ENCODE measurements around the gene VSIR. TPM values are rescaled to one million over a fixed set of nuclear protein-coding genes. Genes with fewer than 3 reads are reported as not detected.

The VSIR gene
- total RNA-seq, 4 donors from 2014 or later, result 34.7 to 83.6 (median 61.6) TPM

DNA sequence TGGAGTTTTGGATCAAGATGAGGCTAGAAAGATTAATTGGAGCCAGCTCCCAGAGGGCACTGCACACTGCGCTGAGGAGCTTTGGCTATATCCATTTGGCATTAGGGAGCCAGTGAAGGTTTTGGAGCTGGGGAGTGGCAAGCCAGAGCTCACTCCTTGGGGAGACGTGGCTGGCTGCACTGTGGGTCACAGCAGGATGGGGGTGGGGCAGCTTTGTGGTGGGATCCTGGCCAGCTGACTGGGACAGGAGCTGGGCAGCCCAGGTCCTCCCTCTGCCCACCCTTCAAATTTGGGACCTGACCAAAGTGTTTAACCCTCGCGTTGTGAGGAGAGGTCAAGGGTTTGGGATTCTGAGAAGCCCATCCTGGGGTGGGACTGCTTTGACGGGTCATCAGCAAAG lies 58.7 kb downstream of the VSIR start:
- peaks cover 3 to 76% (median 64%) of the 10 kb centered on the region in 3 donors for H3K4me1 ChIP-seq

DNA sequence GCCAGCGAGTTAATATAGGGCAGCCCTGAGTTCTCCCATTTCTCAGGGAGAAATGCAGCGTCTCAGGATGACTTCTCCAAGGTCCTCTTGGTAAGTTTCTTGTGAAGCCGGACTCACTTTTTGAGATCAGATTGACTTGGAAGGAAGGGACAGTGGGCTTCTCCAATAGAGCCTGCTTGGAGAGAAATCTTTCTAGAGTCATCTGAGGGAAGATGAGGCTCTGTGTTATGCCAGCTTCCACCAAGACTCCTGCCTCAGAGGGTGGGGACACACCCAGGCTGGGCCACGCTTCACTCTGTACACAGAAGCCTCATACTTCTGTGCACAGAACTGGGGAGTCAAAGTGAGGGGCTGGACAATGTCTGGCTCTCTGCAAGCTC lies 59.3 kb downstream of the VSIR start:
- peaks cover 3 to 70% (median 64%) of the 10 kb centered on the region in 3 donors for H3K4me1 ChIP-seq

More for the DNA sequence above, 58.7 kb downstream of the VSIR start:
- TF ChIP-seq POLR2AphosphoS5 (IDR thresholded peaks at IDR 0.05), result no peak
- TF ChIP-seq, protein P1, sequence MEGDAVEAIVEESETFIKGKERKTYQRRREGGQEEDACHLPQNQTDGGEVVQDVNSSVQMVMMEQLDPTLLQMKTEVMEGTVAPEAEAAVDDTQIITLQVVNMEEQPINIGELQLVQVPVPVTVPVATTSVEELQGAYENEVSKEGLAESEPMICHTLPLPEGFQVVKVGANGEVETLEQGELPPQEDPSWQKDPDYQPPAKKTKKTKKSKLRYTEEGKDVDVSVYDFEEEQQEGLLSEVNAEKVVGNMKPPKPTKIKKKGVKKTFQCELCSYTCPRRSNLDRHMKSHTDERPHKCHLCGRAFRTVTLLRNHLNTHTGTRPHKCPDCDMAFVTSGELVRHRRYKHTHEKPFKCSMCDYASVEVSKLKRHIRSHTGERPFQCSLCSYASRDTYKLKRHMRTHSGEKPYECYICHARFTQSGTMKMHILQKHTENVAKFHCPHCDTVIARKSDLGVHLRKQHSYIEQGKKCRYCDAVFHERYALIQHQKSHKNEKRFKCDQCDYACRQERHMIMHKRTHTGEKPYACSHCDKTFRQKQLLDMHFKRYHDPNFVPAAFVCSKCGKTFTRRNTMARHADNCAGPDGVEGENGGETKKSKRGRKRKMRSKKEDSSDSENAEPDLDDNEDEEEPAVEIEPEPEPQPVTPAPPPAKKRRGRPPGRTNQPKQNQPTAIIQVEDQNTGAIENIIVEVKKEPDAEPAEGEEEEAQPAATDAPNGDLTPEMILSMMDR (IDR thresholded peaks at IDR 0.05), result no peak
- no peak for TF ChIP-seq POLR2A (IDR thresholded peaks at IDR 0.05)
- no peak for TF ChIP-seq EP300 (IDR thresholded peaks at IDR 0.05)
- no peak for ATAC-seq
- Histone ChIP-seq H3K27ac (peak overlapping the region; percentile 60 to 92 (median 90)), H3K9me3 (no peaks in the 10 kb centered on the region), H3K4me3 (no peak overlapping the region), H3K27me3 (no peaks in the 10 kb centered on the region), H3K36me3 (no peaks in the 10 kb centered on the region)
- 16% methylated on average over 2 of the region's 5 CpGs; no CpG with 5 or more reads in 1 of the 2 donors for WGBS, 2 donors (ENCODE audit: low coverage in 1 of 2)

DNA sequence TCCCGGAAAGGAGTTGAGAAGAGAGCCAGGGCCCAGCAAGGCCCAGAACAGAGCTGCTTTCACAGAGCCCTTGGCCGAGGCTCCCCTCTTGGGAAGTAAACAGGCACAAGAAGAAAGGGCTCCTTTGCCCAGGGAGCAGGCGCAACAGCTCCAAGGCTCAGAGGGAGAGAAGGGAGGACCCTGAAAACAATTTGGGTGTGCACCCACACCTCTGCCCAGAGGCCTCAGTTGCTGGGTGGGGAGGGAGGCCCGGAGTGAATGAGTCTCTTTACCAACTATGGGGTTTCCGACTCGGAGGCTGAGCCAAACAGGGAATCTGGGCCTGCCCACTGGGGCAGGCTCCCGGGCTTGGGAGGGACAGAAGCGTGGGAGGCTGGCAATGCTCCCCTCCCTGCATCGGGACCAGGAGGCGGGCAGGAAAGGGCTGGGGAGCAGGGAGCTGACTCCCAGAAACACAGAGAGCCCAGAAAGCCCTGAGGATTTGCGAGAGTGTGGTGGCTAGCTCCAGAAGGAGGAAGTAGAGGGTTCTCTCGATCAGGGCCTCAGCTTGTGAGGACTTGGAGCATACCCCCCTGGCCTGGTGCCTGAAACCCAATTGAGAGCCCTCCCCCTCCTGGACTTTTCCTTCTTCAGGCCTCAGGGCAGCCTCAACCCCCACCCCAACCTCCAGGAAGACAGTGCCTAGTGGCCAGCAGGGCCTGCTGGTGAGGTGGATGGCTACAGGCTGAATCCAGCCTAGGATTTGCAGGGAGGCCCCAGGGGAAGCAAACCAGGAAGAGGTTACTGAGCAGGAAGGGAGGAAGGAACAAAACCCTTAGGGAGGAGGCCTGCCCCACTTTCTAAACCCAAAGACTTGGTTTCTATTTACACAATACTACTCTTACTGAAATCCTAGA lies 59.9 kb downstream of the VSIR start:
- H3K27ac ChIP-seq, result peak overlapping the region; percentile 60 to 92 (median 90)
- no peaks in the 10 kb centered on the region for H3K9me3 ChIP-seq
- peak overlapping the region in 1 of 2 donors; percentile 22 for H3K4me3 ChIP-seq
- WGBS, 2 donors (ENCODE audit: low coverage in 1 of 2), result 7% methylated on average over 5 of the region's 12 CpGs; no CpG with 5 or more reads in 1 of the 2 donors
- H3K4me1 ChIP-seq, result peaks cover 3 to 68% (median 60%) of the 10 kb centered on the region in 3 donors
- peak; percentile 91 for ATAC-seq
- H3K36me3 ChIP-seq, result no peaks in the 10 kb centered on the region
- no peaks in the 10 kb centered on the region for H3K27me3 ChIP-seq
- TF ChIP-seq, protein P1 (IDR thresholded peaks at IDR 0.05), result peak in 3 of 4 experiments; percentile 23 to 45 (median 35)
- TF ChIP-seq POLR2AphosphoS5 (IDR thresholded peaks at IDR 0.05) (peak; percentile 53), EP300 (IDR thresholded peaks at IDR 0.05) (no peak), POLR2A (IDR thresholded peaks at IDR 0.05) (peak; percentile 20 to 43)

More for the DNA sequence above, 59.3 kb downstream of the VSIR start:
- WGBS, 2 donors (ENCODE audit: low coverage in 1 of 2), result 52% methylated on average over 4 of the region's 4 CpGs; no CpG with 5 or more reads in 1 of the 2 donors
- Histone ChIP-seq H3K4me3 (peak overlapping the region in 1 of 2 donors; percentile 22), H3K27ac (peak overlapping the region; percentile 60 to 92 (median 90)), H3K36me3 (no peaks in the 10 kb centered on the region), H3K9me3 (no peaks in the 10 kb centered on the region), H3K27me3 (no peaks in the 10 kb centered on the region)
- TF ChIP-seq POLR2A (IDR thresholded peaks at IDR 0.05) (no peak), POLR2AphosphoS5 (IDR thresholded peaks at IDR 0.05) (no peak), EP300 (IDR thresholded peaks at IDR 0.05) (no peak)
- TF ChIP-seq, protein P1 (IDR thresholded peaks at IDR 0.05), result no peak
- no peak for ATAC-seq

DNA sequence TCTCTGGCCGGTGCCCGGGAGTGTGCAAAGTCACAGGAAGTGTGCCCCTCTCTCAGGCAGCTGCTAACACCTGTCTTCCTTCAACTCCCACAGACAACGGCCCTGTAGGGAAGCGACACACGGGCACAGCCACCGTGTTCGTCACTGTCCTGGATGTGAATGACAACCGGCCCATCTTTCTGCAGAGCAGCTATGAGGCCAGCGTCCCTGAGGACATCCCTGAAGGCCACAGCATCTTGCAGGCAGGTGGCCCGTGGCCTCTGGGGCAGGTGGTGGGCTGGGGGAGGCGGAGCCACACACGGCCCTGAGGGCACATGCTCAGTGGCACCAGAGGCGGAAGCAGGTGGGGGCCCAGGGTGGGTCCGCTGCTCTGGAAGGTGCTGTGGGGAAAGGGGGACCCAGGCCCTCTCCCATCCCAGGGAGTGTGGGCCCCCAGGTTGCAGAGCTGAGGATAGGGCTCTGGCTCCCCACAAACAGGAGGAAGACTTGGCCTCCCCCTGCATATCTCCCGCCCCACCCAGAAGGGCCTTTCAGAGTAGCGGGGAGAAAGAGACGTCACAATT lies 60.7 kb downstream of the VSIR start:
- TF ChIP-seq EP300 (IDR thresholded peaks at IDR 0.05) (no peak), POLR2AphosphoS5 (IDR thresholded peaks at IDR 0.05) (peak; percentile 43), POLR2A (IDR thresholded peaks at IDR 0.05) (no peak)
- TF ChIP-seq, protein P1 (IDR thresholded peaks at IDR 0.05), result no peak
- no peaks in the 10 kb centered on the region for H3K9me3 ChIP-seq
- no peak overlapping the region for H3K4me3 ChIP-seq
- H3K27me3 ChIP-seq, result no peaks in the 10 kb centered on the region
- 53% methylated on average over 2 of the region's 17 CpGs; no CpG with 5 or more reads in 1 of the 2 donors for WGBS, 2 donors (ENCODE audit: low coverage in 1 of 2)
- no peak for ATAC-seq
- peaks cover 3 to 65% (median 52%) of the 10 kb centered on the region in 3 donors for H3K4me1 ChIP-seq
- H3K36me3 ChIP-seq, result no peaks in the 10 kb centered on the region
- peak overlapping the region; percentile 60 to 92 (median 90) for H3K27ac ChIP-seq
